Upper lobe of left lung (tissue), 4 donors: Measurements from ENCODE around the gene ZNF200.

Experiments
- EP300 ChIP-seq, 4 donors: sonication (generic); formaldehyde crosslinking; IDR thresholded peaks; one replicate each; pipeline ENCODE4 v1.5.1; 2017; ENCODE audit warnings: antibody characterized with exemption in 4 of 4, control low read depth in 2 of 4
- POLR2A ChIP-seq, 4 donors: fragments of 450-650 bp; IDR thresholded peaks; one replicate each; pipeline ENCODE4 v1.5.1; 2016 to 2017; ENCODE audit warnings: antibody characterized with exemption in 4 of 4, mild to moderate bottlenecking in 2 of 4
- POLR2AphosphoS5 ChIP-seq, 2 donors: sonication (generic); formaldehyde crosslinking; IDR thresholded peaks; one replicate each; pipeline ENCODE4 v1.5.1; 2017; ENCODE audit warnings: antibody characterized with exemption in 2 of 2
- TF ChIP-seq, protein P1 (sequence below), 6 experiments: fragments of 450-650 bp in 4 of 6; fragments of 200-600 bp in 2 of 6; sonication (generic) in 2 of 6; IDR thresholded peaks; one replicate each; pipeline ENCODE4 v1.5.1; 2016 to 2019; ENCODE audit warnings: antibody characterized with exemption in 6 of 6

DNA sequence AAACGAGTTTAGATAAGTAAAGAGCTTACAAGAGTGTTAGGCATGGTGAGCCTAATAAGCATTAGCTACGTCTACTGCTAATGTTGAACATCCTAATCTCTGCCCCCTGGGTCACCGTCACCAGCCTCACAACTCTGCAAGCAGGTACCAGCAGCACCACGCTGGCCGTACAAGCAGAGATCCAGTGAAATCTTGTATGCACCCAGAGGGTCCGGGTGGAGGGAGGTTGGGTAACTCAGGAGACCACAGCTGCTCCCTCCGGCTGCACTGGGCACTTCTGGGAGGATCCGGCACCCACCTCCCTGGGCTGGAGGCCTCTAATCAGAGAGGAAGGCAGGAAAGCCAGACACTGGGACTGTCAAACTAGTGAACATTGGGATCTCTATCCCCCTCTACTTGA is 55.3 kb downstream of the ZNF200 start:
- TF ChIP-seq POLR2AphosphoS5 (IDR thresholded peaks at IDR 0.05) (no peak), EP300 (IDR thresholded peaks at IDR 0.05) (no peak), POLR2A (IDR thresholded peaks at IDR 0.05) (no peak)
- TF ChIP-seq, protein P1, sequence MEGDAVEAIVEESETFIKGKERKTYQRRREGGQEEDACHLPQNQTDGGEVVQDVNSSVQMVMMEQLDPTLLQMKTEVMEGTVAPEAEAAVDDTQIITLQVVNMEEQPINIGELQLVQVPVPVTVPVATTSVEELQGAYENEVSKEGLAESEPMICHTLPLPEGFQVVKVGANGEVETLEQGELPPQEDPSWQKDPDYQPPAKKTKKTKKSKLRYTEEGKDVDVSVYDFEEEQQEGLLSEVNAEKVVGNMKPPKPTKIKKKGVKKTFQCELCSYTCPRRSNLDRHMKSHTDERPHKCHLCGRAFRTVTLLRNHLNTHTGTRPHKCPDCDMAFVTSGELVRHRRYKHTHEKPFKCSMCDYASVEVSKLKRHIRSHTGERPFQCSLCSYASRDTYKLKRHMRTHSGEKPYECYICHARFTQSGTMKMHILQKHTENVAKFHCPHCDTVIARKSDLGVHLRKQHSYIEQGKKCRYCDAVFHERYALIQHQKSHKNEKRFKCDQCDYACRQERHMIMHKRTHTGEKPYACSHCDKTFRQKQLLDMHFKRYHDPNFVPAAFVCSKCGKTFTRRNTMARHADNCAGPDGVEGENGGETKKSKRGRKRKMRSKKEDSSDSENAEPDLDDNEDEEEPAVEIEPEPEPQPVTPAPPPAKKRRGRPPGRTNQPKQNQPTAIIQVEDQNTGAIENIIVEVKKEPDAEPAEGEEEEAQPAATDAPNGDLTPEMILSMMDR (IDR thresholded peaks at IDR 0.05) = no peak
